HG03045 (cell line): ENCODE data around the gene USP9Y.

Source experiments
- ATAC-seq: cut with Tn5 transposase; IDR thresholded peaks from one replicate; pipeline ENCODE4 v1.9.1; 2021; ENCODE audit warnings: mild to moderate bottlenecking, moderate library complexity; ENCODE audit not compliant: unreplicated experiment

Gene USP9Y

DNA sequence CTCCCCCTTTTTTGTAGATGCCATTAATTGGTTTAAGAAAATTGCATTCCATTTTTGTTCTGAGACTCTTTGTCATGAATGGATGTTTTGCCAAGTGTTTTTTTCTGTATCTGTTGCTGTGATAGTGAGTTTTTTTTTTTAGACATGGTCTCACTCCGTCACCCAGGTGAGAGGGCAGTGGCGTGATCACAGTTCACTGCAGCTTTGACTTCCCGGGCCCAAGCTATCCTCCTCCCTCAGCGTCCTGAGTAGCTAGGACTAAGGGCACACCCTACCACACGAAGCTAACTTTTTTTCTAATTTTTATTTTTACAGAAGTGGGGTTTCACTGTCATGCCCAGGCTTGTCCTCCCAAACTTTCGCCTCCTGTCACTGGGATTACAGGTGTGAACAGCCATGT, 51.8 kb downstream of the USP9Y start:
- no peak for ATAC-seq

DNA sequence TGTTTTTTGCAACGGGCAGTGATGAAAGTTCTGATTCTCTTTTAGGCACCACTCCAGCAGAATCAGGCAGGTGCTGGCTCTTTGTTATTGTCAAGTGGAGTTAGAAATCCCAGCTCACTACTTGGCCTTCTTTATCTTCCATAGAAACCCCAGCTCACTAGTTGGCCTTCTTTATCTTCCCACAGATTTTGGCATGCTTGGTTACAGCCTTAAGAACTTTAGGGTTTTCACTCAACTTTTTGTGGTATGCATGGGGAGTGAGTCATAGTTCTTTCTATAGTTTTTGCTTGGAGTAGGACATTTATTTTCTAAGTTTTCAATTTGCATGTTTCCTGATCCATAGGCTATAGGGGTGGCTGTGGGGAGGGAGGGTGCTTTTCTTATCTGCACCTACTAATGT, 55.0 kb downstream of the USP9Y start:
- no peak for ATAC-seq

DNA sequence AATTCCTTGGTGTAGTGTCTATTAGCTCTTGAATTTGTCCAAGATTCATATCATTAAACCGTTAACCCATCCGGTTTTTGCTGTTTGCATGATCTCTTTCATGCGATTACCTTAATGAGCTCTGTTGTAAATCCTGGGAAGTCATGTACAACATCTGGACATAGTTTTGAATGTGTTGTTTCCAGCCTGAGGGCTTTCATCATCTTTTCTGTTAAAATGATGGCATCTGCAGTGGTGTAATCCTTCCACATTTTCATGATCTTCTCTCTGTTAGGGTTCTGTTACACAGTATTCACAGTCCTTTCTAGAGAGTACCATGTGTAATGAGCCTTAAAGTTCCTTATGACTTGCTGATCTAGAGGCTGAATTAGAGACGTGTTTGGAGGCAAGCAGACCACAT, 64.9 kb downstream of the USP9Y start:
- ATAC-seq: no peak

DNA sequence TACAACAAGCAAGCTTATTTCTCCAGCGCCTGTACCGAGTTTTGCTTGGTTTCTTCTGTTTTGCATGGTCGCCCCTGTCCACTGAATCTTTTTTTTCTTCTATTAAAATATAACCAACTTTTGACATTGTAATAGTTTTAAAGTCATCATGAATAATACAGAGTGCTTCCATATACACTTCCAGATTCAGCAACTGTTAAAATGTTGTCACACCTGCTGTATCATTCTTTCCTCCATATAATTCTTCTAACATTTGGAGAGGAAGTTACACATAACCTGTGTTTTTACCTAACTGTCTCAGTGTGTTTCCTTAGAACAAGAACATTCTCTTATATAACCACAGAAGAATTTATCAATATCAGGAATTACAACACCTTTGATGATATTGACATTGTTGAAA, 83.5 kb downstream of the USP9Y start:
- ATAC-seq: no peak

DNA sequence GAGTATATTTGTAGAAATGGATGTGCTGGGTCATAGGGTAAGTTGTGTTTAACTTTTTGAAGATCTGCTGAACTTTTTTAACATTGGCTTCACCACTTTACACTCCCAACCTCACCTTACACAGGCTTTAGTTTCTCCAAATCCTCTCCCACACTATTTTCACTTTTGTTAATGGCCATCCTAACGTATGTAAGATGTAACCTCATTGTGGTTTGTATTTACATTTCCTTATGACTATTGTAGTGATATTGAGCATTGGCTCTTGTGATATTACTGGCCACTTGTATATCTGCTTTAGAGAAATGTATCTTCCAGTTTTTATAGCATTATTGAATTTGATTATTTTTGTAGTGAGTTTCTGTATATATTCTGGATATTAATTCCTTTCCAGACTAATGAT, 93.0 kb downstream of the USP9Y start:
- no peak for ATAC-seq

DNA sequence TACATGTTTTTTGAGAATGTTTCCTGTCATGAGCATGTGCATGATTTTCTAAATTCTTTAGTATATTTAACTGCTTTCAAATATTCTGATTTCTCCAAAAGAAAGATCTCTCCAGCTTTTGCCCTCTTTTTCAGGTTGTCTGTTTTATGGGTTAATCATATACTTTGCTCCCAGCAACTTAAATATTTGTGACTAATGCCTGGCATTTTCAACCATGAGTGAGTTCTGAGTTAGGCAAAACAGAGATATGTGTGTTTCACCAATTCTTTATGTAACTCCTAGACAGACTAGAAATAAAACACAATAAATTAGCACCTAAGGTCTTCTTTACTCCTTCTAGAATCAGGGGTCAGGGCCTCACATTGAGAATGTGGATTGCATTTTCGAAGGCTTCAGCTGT, 107.0 kb downstream of the USP9Y start:
- no peak for ATAC-seq

DNA sequence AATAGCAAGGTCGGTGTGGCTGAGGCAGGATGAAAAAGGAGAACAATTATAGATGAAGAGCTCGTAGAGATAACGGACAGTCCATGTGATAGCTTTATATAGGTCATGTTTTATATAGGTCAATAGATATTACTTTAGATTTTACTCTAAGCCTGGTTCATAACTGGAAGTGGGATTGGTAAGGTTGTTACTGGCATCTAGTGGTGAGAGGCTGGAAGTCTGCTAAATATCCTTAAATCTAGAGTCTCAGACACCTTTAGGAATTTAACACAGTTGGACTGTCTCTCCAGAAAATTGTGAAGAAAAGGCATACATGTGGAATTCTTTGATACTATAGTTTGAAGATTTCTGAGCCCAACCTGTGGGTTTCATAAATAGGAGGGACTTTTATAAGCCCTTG, 108.0 kb downstream of the USP9Y start:
- ATAC-seq: no peak

DNA sequence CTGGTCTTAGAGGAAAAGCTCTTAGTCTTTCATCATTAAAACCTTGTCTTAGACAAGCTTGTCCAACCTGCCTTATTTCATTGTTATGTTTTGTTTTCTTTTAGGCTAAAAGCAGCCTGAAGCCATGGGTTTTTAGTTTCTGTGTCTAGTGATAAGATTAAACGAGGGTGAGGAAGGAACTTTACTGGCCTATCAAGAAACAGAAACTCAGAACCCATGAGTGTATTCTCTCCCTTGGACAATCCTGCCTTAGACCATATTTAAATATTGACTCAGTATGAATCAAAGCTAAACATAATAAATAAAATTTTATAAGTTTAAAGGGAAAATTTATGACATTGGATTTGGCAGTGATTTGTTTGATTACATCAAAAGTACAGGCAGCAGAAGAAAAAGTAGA, 122.4 kb downstream of the USP9Y start:
- ATAC-seq: no peak

DNA sequence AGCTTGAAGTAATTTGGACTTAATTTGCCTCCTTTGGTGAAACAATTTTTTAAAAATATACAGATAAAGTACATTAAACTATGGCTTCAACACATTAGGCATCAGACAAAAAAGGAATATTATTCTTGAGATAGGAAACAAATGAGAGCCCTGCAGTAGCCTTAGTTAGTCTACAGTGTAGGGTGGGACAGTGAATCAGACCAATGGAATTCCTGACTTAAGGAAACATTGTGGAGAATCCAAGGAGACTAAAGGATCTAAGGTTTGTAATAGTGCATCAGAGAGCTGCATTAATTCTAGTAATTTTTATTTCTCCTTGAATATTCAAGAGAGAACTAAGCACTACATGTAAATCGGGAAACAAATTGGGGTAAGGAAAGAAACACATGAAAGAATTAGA, 125.8 kb downstream of the USP9Y start:
- ATAC-seq: no peak

DNA sequence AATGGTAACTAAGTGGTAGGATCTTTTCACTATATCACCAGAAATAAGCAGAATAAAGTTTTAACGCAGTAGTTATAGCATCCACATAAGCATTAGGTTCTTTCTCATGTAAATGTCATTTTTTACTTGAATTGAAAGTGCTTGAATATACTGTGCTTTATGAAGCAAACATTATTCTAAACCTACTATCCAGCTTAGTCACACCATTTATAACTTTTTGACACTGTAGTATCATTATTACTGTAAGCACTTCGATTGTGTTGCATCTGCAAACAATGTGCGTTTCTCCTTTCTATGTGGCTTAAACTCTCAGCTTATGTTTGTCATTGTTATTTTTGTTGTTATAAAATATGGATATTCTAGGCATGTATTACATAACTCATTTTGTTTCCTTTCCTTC, 132.3 kb downstream of the USP9Y start:
- no peak for ATAC-seq

DNA sequence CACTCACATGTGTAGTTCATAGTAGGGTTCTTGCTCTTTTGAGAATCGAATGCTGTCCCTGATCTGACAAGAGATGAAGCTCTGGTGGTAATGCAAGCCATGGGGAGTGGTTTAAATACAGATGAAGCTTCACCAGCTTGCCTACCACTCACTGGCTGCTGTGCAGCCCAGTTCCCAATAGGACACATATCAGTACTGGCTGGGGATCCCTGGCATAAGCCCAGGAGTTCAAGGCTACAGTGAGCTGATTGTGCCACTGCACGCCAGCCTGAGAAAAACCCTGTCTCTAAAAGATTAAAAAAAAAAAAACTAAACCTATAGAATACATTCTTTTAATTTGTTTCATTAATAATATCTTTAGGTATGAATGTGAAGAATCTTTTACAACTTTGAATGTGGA, 136.5 kb downstream of the USP9Y start:
- ATAC-seq: no peak

DNA sequence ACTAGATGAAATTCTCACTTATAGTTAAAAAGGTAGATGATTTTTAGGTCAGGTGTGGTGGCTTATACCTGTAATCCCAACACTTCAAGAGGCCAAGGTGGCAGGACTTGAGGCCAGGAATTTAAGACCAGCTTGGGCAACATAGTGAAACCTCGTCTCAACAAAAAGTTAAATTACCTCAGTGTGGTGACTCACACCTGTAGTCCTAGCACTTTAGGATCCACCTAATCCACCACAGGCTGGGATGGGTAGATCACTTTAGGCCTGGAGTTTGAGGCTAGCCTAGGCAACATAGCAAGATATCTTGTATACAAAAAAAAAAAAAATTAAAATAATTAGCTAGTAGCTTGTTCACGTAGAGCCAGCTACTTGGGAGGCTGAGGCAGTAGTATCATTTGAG, 140.3 kb downstream of the USP9Y start:
- ATAC-seq: no peak

DNA sequence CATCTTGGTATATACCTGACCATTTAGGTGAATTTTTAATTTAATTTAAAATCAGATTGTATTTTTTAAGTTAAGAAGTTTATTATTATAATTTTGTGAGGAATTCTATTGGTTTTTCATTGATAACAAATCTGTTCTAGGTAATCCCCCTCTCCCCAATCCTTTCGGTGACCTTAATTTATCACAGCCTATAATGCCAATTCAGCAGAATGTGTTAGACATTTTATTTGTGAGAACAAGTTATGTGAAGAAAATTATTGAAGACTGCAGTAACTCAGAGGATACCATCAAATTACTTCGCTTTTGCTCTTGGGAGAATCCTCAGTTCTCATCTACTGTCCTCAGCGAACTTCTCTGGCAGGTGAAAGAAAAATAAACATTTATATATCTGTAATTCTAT, 145.8 kb downstream of the USP9Y start:
- ATAC-seq: no peak

DNA sequence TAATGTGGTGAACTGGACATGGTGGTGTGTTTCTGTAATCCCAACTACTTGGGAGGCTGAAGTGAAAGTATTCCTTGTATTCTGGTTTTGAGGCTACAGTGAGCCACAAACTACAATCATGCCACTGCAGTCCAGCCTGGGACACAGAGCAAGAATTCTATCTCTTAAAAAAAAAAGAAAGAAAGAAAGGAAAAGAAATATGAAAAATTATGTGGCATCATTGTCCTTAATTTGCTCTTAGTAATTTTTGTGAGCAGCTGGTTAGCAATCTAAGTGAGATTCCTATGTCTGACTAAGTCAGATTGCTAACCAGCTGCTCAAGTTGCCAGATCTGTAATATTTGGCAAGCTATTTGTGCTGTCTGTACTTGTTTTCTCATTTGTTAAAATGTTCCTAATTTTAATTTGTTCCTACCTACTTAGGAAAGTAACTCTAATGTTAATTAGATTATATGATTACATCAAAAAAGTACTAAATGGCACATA, 154.8 kb downstream of the USP9Y start:
- no peak for ATAC-seq

DNA sequence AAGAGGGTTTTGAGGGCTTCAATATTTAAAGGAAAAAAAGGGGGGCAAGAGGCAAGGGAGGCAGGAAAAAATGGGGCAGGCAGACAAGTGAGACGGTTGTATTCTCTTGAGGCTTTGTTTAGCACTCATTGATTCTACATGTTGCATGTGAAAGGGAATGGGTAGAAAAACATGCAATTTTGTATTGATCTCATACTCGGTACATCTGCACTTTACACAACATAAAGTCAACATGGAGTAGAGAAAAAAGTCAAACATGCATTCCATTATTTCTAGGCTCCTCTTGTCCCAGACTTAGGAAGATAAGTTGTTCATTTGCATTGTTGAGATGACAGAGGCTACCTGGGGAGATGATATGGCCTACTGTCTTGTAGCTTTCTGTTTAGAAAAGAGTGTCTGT, 166.9 kb downstream of the USP9Y start:
- ATAC-seq: no peak

DNA sequence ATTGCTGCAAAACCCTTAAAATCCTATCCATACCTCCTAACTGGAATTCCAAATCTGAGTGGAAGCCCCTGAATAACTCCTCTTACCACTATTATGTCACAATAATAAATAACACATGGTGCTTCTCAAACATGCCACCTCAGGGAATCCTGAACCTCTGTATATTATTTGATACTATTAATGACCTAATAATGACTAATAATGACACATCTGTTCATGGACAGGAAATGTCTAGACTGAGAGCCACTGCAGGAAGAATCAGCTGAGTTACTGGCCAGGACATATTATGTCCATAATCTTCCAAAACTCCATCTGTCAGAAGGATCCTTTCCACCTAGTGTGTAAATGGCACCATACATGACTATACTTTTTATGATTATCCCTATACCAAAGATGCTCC, 195.9 kb downstream of the USP9Y start:
- no peak for ATAC-seq

DNA sequence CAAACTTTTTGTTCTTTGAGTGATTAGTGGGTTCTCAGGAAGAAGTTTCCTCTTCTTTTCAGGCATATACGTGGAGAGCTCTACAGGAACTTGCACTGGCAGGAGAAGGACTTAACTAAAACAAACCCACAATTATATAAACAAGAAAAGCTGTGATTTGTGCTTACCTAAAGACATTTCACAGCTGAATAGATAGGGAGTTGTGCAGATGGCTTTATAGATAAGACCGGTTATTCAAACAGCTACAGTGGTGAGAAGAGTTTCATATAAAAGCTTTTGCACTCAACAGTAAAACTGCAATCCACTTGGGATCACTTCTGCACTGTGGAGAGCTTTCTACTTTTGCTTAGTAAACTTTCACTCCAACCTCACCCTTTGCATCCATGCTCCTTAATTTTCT, 197.6 kb downstream of the USP9Y start:
- no peak for ATAC-seq

DNA sequence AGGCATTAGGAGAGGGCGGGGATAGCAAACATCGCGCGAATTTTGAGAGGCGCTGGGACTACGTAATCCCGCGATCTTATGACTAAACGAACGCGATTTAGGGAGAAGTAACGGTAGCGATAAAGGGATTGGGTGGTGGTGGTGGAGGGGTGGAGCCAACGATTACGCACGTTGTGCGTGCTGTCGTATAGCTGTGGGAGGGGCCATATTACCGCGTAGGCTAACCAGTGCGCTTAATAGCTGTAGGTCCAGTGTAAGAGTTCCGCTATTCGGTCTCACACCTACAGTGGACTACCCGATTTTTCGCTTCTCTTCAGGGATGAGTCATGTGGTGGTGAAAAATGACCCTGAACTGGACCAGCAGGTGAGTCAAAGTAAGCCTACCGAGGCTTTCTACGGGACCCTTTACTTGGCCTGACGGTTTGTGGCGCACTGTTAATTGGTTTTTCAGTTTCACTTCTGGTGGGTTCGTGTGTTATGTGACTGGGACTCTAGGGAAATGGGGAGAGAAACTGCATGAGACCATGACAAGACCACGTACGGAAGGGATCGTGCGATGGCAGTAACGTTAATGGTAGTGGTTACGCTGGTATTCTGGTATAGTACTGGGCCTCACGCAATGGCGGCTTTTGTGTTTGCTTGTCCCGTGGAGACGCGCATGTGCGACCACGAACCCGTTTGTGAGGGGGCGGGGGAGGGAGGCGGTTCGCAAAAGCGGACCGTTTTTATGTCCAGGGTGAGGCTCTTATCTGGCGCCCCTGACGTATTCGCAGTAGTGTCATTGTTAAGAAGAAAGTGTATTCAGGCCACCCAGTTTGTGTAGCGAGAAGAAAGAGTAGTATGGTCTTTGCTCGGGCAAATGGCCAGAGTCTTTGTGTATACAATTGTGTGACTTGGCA, 203.8 kb downstream of the USP9Y start, which contains the start of gene DDX3Y:
Gene DDX3Y, plus strand, starts transcription at position 251 of the 899 bp plus-strand sequence. Its CDS starts 69 bp downstream, at position 320.
- peak; percentile 89 for ATAC-seq

DNA sequence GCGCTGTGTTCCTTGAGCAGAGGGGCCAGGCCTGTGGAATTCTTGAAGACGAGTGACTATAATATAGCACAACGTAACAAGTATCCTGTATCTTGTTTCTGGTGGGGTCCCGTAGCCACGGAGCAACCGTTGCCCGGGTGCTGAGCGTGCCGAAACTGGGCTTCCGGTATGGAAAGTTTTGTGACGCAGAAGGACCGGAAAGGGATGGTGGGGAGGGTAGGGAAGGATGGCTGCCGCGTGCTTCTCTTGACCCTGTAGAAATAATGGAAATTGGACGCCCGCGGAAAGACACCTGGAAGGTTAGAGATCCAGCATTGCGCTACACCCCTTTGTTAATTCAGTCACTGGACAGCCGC, 204.5 kb downstream of the USP9Y start:
- ATAC-seq: peak; percentile 51

DNA sequence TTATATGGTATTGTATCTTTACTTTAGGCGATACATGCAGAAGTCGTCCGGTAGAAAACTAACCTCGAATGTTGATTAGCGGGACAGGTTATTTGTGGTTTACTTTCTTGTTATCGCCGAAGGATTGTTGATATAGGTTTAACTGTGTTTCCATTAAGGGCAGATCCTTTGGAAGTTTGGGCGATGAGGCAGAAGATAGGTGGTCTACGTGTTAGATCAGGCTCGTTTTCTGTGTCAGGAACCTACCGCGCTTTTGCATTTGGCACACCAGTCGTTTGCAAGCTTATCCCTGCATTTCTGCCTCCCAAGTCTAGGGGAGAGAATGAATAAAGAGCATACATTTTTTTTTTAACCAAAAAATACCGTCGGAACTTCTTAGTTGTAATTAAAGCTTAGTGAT, 204.9 kb downstream of the USP9Y start:
- ATAC-seq: no peak
